Gastroesophageal sphincter (tissue), 4 donors: ENCODE measurements around the gene IFIT1. TPM values are rescaled to one million over a fixed set of nuclear protein-coding genes. Genes with fewer than 3 reads are reported as not detected.
A peak's percentile ranks its signal among the peaks of the same experiment; 100 is the strongest.
"Not testable (repeated sequence)": the region's sequence is repeated elsewhere in the genome, so short reads cannot be mapped to it uniquely, and the experiment has no call there.

Source experiments
- ATAC-seq: fragments of 150-250 bp; one replicate; pipeline ENCODE4 v1.9.1; 2016; ENCODE audit warnings: mild to moderate bottlenecking, moderate library complexity
- H3K27ac ChIP-seq, 4 donors: fragments of 200-600 bp; sonication (generic) in 3 of 4; 1 replicate in 3 of 4; 2 replicates in 1 of 4; pipeline ENCODE4 v1.5.1; 2016 to 2019
- H3K27me3 ChIP-seq: fragments of 200-600 bp; sonication (generic); one replicate; pipeline ENCODE4 v1.5.1; 2019
- H3K36me3 ChIP-seq, 2 donors: fragments of 200-600 bp; sonication (generic); one replicate each; pipeline ENCODE4 v1.5.1; 2019; ENCODE audit warnings: control low read depth in 1 of 2
- H3K4me1 ChIP-seq, 3 donors: fragments of 200-600 bp; sonication (generic); 1 replicate in 2 of 3; 2 replicates in 1 of 3; pipeline ENCODE4 v1.5.1; 2016 to 2019; ENCODE audit warnings: control low read depth in 2 of 3
- H3K4me3 ChIP-seq, 2 donors: fragments of 200-600 bp; sonication (generic); one replicate each; pipeline ENCODE4 v1.5.1; 2019; ENCODE audit warnings: mild to moderate bottlenecking in 1 of 2, moderate library complexity in 1 of 2
- H3K9me3 ChIP-seq, 3 donors: fragments of 200-600 bp; sonication (generic); one replicate each; pipeline ENCODE4 v1.5.1; 2017 to 2019; ENCODE audit warnings: control low read depth in 2 of 3
- CTCF ChIP-seq, 4 experiments: fragments of 200-600 bp in 2 of 4; fragments of 450-650 bp in 2 of 4; sonication (generic) in 1 of 4; IDR thresholded peaks; one replicate each; pipeline ENCODE4 v1.5.1; 2017 to 2019; ENCODE audit warnings: antibody characterized with exemption in 4 of 4, mild to moderate bottlenecking in 2 of 4, moderate library complexity in 2 of 4
- EP300 ChIP-seq: sonication (generic); formaldehyde crosslinking; IDR thresholded peaks from one replicate; pipeline ENCODE4 v1.6.1; 2017; ENCODE audit warnings: antibody characterized with exemption, mild to moderate bottlenecking
- POLR2A ChIP-seq, 2 donors: fragments of 450-650 bp; IDR thresholded peaks; one replicate each; pipeline ENCODE4 v1.6.1; 2017; ENCODE audit warnings: antibody characterized with exemption in 2 of 2, mild to moderate bottlenecking in 2 of 2, moderate library complexity in 1 of 2
- POLR2AphosphoS5 ChIP-seq: sonication (generic); formaldehyde crosslinking; IDR thresholded peaks from one replicate; pipeline ENCODE4 v1.6.1; 2017; ENCODE audit warnings: antibody characterized with exemption
- WGBS, 2 donors: methylation state at CpG; one replicate each; pipeline ENCODE4 v1.1.5; 2018; ENCODE audit warnings: low coverage in 1 of 2; 5-methylcytosine and 5-hydroxymethylcytosine counted together
- total RNA-seq, 4 donors: library from RNA; depleted of rRNA; stranded (reverse); fragments of >200 nt; gene quantifications; one replicate each; pipeline ENCODE4 v1.1.0, GENCODE V29; 2016

Gene IFIT1
- total RNA-seq, 4 donors from 2014 or later = 10.3 to 16.5 (median 15.2) TPM

- H3K9me3 ChIP-seq = no peaks in the 10 kb centered on the region
- no peak overlapping the region for H3K27ac ChIP-seq
- TF ChIP-seq POLR2A (IDR thresholded peaks at IDR 0.05) (no peak), CTCF (IDR thresholded peaks at IDR 0.05) (no peak), POLR2AphosphoS5 (no peak), EP300 (no peak)
- ATAC-seq = no peak
- no peaks in the 10 kb centered on the region for H3K27me3 ChIP-seq
- WGBS, 2 donors = 81 to 83% methylated on average over 5 of the region's 5 CpGs
- H3K4me1 ChIP-seq = peaks cover 0 to 39% (median 10%) of the 10 kb centered on the region in 3 donors
- no peak overlapping the region for H3K4me3 ChIP-seq
- H3K36me3 ChIP-seq = peaks cover 0 to 12% of the 10 kb centered on the region in 2 donors
Measured at GRCh38 chr10:89398003-89398749, 5.8 kb downstream of the IFIT1 start.

GRCh38 chr10:89399956-89400355, 7.5 kb downstream of the IFIT1 start:
- Histone ChIP-seq H3K27ac (no peak overlapping the region), H3K4me3 (no peak overlapping the region), H3K4me1 (peaks cover 0 to 36% (median 3%) of the 10 kb centered on the region in 3 donors), H3K27me3 (no peaks in the 10 kb centered on the region), H3K36me3 (peaks cover 0 to 16% of the 10 kb centered on the region in 2 donors), H3K9me3 (no peaks in the 10 kb centered on the region)
- ATAC-seq = no peak
- TF ChIP-seq CTCF (IDR thresholded peaks at IDR 0.05) (no peak), EP300 (no peak), POLR2AphosphoS5 (no peak), POLR2A (IDR thresholded peaks at IDR 0.05) (no peak)
- 80 to 86% methylated on average over 1 of the region's 1 CpG for WGBS, 2 donors

GRCh38 chr10:89403043-89403442, 10.6 kb downstream of the IFIT1 start:
- 78 to 100% methylated on average over 1 to 2 of the region's 2 CpGs for WGBS, 2 donors

GRCh38 chr10:89404104-89405047, 12.0 kb downstream of the IFIT1 start:
- TF ChIP-seq POLR2A (IDR thresholded peaks at IDR 0.05) (no peak), CTCF (IDR thresholded peaks at IDR 0.05) (no peak), POLR2AphosphoS5 (no peak)
- Histone ChIP-seq H3K27ac (peak overlapping the region in 3 of 4 donors; percentile 17 to 40 (median 18)), H3K9me3 (no peaks in the 10 kb centered on the region), H3K4me3 (no peak overlapping the region), H3K36me3 (peaks cover 0 to 16% of the 10 kb centered on the region in 2 donors), H3K4me1 (peaks cover 0 to 15% (median 0%) of the 10 kb centered on the region in 3 donors), H3K27me3 (no peaks in the 10 kb centered on the region)
- 74 to 78% methylated on average over 7 of the region's 11 CpGs for WGBS, 2 donors
- ATAC-seq = peak; percentile 31

More at GRCh38 chr10:89403043-89403442, 10.6 kb downstream of the IFIT1 start:
- ATAC-seq = no peak
- TF ChIP-seq POLR2AphosphoS5 (no peak), POLR2A (IDR thresholded peaks at IDR 0.05) (no peak), EP300 (no peak), CTCF (IDR thresholded peaks at IDR 0.05) (no peak)
- H3K27me3 ChIP-seq = no peaks in the 10 kb centered on the region
- no peaks in the 10 kb centered on the region for H3K9me3 ChIP-seq
- H3K36me3 ChIP-seq = peaks cover 0 to 16% of the 10 kb centered on the region in 2 donors
- H3K4me3 ChIP-seq = no peak overlapping the region
- peaks cover 0 to 23% (median 0%) of the 10 kb centered on the region in 3 donors for H3K4me1 ChIP-seq
- H3K27ac ChIP-seq = no peak overlapping the region

GRCh38 chr10:89406178-89406577, 13.8 kb downstream of the IFIT1 start:
- WGBS, 2 donors = 94 to 99% methylated on average over 6 to 8 of the region's 9 CpGs
- Histone ChIP-seq H3K4me1 (peaks cover 0 to 15% (median 0%) of the 10 kb centered on the region in 3 donors), H3K36me3 (peaks cover 0 to 16% of the 10 kb centered on the region in 2 donors)
- not testable (repeated sequence) for H3K9me3 ChIP-seq, H3K4me3 ChIP-seq, H3K27ac ChIP-seq, H3K27me3 ChIP-seq, ATAC-seq

- H3K9me3 ChIP-seq = not testable (repeated sequence)
Measured at GRCh38 chr10:89407792-89408191, 15.4 kb downstream of the IFIT1 start.

GRCh38 chr10:89409282-89409681, 16.9 kb downstream of the IFIT1 start:
- peaks cover 0 to 16% (median 0%) of the 10 kb centered on the region in 3 donors for H3K4me1 ChIP-seq
- not testable (repeated sequence) for H3K36me3 ChIP-seq, H3K27ac ChIP-seq, H3K9me3 ChIP-seq, H3K4me3 ChIP-seq, H3K27me3 ChIP-seq, ATAC-seq
- WGBS, 2 donors = 95% methylated on average over 5 of the region's 5 CpGs; no CpG with 5 or more reads in 1 of the 2 donors

More at GRCh38 chr10:89407792-89408191, 15.4 kb downstream of the IFIT1 start:
- 100% methylated on average over 1 of the region's 3 CpGs for WGBS, 2 donors
- not testable (repeated sequence) for H3K36me3 ChIP-seq, ATAC-seq, H3K27me3 ChIP-seq, H3K27ac ChIP-seq, H3K4me3 ChIP-seq
- H3K4me1 ChIP-seq = peaks cover 0 to 15% (median 0%) of the 10 kb centered on the region in 3 donors

- 89 to 95% methylated on average over 3 to 5 of the region's 5 CpGs for WGBS, 2 donors
- peaks cover 0 to 15% (median 0%) of the 10 kb centered on the region in 3 donors for H3K4me1 ChIP-seq
- not testable (repeated sequence) for ATAC-seq
Measured at GRCh38 chr10:89410551-89410950, 18.1 kb downstream of the IFIT1 start.

More at GRCh38 chr10:89410551-89410950, 18.1 kb downstream of the IFIT1 start:
- not testable (repeated sequence) for H3K36me3 ChIP-seq, H3K27me3 ChIP-seq, H3K9me3 ChIP-seq, H3K4me3 ChIP-seq, H3K27ac ChIP-seq
